AG09309 (cell line): ENCODE results near the gene GPATCH3.

ENCODE experiments used
- DNase-seq: peaks from one replicate; pipeline ENCODE4 v3.0.0-alpha.2; 2010; ENCODE audit warnings: low read depth
- H3K4me3 ChIP-seq: 2 replicates; pipeline ENCODE4 v1.5.1; 2011; ENCODE audit warnings: mild to moderate bottlenecking, low read depth, low read length, moderate library complexity; ENCODE audit not compliant: control insufficient read depth
- TF ChIP-seq, protein P1 (sequence below): IDR thresholded peaks from 2 replicates; pipeline ENCODE4 v1.5.1; 2011; ENCODE audit warnings: mild to moderate bottlenecking, low read depth, low read length, inconsistent platforms; ENCODE audit not compliant: insufficient read depth, control insufficient read depth; ENCODE audit errors: missing control alignments

Gene GPATCH3

DNA sequence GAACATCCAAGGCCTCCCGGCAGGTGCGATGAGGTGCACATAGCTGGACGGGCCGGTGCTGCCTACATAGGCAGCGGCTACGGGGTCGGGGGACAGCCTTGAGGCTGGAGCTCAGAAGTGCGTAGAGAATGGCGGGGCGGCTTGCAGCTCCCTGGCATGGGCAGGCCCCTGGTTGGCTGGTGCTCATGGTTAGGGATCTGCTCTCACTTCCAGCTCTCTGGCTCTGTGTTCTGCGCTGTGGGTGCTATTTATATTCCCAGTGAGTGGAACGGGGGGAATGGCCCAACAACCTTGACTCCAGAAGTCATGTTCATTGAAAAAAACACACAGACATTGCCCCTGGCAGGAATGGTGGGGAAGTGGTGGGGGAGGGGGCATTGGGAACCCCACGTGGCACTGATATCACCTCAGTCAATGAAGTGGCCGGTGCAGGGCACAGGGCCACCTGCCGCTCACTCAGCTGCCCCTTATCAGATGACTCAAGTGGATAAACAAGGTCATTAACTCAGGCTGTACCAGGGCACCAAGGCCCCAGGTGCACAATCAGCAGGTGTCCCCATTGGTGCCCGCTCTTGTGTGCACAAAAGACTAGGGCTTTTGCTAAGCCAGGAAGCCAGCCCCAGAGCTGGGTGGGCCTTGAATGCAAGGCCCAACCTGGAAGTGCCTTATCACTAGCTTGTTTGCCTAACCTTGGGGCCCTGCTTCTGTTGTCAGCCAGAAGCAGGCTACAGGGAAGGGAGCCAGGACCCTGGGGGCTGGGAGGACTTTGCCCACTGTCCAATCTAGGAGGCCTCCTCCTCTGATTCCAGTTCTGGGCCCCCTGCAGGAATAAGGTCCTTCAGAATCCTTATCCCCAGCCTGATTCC is 13.7 kb upstream of the GPATCH3 start, which contains the start of gene NR0B2:
TSS of gene NR0B2 (minus strand) at position 222 of the 866 bp plus-strand sequence. CDS start at position 187, 35 bp downstream.
- DNase-seq, result no peak
- TF ChIP-seq, protein P1, sequence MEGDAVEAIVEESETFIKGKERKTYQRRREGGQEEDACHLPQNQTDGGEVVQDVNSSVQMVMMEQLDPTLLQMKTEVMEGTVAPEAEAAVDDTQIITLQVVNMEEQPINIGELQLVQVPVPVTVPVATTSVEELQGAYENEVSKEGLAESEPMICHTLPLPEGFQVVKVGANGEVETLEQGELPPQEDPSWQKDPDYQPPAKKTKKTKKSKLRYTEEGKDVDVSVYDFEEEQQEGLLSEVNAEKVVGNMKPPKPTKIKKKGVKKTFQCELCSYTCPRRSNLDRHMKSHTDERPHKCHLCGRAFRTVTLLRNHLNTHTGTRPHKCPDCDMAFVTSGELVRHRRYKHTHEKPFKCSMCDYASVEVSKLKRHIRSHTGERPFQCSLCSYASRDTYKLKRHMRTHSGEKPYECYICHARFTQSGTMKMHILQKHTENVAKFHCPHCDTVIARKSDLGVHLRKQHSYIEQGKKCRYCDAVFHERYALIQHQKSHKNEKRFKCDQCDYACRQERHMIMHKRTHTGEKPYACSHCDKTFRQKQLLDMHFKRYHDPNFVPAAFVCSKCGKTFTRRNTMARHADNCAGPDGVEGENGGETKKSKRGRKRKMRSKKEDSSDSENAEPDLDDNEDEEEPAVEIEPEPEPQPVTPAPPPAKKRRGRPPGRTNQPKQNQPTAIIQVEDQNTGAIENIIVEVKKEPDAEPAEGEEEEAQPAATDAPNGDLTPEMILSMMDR, result no peak
- H3K4me3 ChIP-seq, result no peak within 1 kb of the TSS

DNA sequence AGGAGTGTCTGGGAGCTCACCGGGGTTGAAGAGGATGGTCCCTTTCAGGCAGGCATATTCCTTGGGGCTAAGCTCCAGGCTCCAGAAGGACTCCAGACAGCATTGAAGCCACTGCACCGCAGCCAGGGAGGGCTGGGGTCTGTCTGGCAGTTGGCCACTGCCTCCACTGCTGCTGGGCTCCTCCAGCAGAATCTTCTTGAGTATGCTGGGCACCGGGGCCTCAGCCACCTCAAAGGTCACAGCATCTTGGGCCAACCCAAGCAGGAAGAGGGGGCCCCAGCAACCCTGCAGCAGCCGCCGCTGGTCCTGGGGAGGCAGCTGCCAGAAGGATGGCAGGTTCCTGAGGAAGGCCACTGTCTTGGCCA is 13.1 kb upstream of the GPATCH3 start:
- H3K4me3 ChIP-seq, result no peak overlapping the region
- TF ChIP-seq, protein P1, result no peak
- DNase-seq, result no peak

DNA sequence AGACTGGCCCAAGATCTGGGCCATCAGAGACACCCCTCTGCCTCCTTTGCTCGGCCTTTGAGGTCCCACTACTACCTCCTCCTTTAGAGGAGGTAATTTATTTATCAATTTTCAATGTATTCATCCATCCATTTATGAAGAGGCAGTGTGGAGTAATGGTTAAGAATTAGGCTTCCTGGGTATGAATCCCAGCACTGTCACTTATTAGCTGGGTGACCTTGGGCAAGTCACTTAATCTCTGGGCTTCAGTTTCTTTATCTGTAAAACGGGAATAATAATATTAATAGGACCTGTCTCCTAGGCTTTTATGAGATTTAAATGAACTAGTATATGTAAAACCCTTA is 11.9 kb upstream of the GPATCH3 start:
- DNase-seq, result no peak
- TF ChIP-seq, protein P1, result no peak
- H3K4me3 ChIP-seq, result no peak overlapping the region

- H3K4me3 ChIP-seq, result no peak overlapping the region
- TF ChIP-seq, protein P1, result no peak
- no peak for DNase-seq
Observed at GRCh38 chr1:26911399-26912146, 11.3 kb upstream of the GPATCH3 start.

- H3K4me3 ChIP-seq, result no peak overlapping the region
- no peak for DNase-seq
- TF ChIP-seq, protein P1, result no peak
Observed at GRCh38 chr1:26910343-26911160, 10.3 kb upstream of the GPATCH3 start.

GRCh38 chr1:26909951-26910342 is 9.7 kb upstream of the GPATCH3 start:
- DNase-seq, result no peak
- TF ChIP-seq, protein P1, result no peak
- no peak overlapping the region for H3K4me3 ChIP-seq
